Measurements from ENCODE around the gene AP1B1.

- no peak for TF ChIP-seq FOXS1 (CRISPR knock-in tag; IDR thresholded peaks at IDR 0.05)
- no peak for TF ChIP-seq RARB (CRISPR knock-in tag; IDR thresholded peaks at IDR 0.05)
These were observed 87.4 kb downstream of the AP1B1 start for GRCh38 chr22:29300807-29301601.

Measured in A549 (cell line).